HG02981 (cell line): ENCODE data around the gene SELENOO.
"Not testable (repeated sequence)": the region's sequence is repeated elsewhere in the genome, so short reads cannot be mapped to it uniquely, and the experiment has no call there.

Source experiments
- ATAC-seq: cut with Tn5 transposase; IDR thresholded peaks from one replicate; pipeline ENCODE4 v1.9.1; 2021; ENCODE audit warnings: mild to moderate bottlenecking, moderate library complexity; ENCODE audit not compliant: unreplicated experiment

Gene SELENOO

GRCh38 chr22:50198624-50199017, 2.2 kb upstream of the SELENOO start:
- no peak for ATAC-seq

GRCh38 chr22:50199251-50199721, 1.5 kb upstream of the SELENOO start:
- ATAC-seq = no peak

GRCh38 chr22:50199829-50200460, 866 bp upstream of the SELENOO start:
- ATAC-seq = no peak

- peak; percentile 26 for ATAC-seq
Measured at GRCh38 chr22:50201191-50202129, 649 bp downstream of the SELENOO start.

DNA sequence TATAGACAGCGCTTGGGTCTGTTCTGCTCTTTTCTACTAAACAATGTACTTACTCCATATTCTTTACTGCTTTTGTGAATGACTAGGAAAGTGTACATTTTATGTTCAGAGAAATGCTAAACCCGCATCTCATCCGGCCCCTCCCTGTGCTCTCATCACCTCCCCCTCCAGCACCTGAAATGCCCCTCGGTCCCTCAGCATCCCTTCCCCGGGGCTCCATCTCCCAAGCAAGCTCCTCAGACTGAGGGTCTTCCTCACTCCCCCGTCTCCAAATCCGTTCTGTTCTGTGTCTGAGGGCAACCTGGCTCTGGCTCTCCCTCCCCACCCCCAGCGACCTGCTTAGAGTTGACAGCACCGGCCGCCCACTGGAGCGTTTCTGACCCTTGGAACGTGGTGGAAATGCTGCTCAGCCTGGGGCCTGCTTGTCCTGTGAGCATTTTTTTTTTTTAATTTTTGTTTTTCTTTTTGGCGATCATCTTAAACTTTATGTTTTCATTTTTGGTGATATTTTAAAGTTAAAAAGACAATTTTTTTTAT, 1.4 kb downstream of the SELENOO start:
- ATAC-seq = no peak

DNA sequence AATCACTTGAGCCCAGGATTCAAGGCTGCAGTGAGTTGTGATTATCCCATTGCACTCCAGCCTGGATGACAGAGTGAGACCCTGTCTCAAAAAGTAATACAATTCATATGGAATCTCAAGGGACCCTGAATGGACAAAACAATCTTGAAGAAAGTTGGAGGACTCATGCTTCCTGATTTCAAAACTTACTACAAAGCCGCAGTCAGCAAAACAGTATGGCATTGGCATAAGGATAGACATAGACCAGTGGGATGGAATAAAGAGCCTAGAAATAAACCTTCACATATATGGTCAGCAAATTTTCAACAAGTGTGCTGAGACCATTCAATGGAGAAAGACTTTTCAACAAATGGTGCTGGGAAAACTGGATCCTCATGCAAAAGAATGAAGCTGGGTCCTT, 2.5 kb downstream of the SELENOO start:
- no peak for ATAC-seq

DNA sequence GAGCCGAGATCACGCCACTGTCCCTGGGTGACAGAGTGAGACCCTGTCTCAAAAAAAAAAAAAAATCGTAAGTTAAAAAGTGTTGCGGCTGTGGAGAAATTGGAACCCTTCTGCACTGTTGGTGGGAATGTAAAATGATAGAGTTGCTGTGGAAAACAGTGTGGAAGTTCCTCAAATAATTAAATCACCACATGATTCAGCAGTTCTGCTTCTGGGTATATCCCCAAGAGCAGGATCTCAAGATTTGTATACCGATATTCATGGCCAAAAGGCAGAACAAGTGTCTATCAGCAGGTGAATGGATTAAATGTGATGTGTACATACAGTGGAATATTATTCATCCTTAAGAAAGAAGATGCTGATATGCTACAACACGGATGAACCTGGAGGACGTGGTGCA, 3.8 kb downstream of the SELENOO start:
- no peak for ATAC-seq

- ATAC-seq = not testable (repeated sequence)
Measured at GRCh38 chr22:50204998-50205397, 4.2 kb downstream of the SELENOO start.

- no peak for ATAC-seq
Measured at GRCh38 chr22:50205781-50206569, 5.2 kb downstream of the SELENOO start.

DNA sequence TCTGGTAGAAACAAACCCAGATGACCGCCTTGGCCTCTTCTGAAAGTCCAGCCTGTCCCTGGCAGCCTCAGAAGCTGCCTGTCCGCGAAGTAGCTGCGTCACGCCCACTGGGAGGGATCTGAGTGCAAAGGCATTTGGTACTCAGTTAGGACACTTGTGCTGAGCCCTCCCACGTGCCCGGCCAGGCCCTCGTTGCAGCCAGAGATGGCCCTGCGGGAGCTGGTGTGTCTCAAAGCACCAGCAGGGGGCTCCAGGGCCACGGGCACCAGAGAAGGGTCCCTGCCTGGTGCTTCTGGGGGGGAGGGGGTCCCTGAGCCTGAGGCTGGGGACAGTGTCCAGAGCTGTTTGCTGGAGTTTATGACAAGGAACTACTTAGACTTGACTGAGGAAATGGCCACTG, 5.8 kb downstream of the SELENOO start:
- ATAC-seq = no peak

GRCh38 chr22:50207383-50208140, 6.8 kb downstream of the SELENOO start:
- no peak for ATAC-seq

DNA sequence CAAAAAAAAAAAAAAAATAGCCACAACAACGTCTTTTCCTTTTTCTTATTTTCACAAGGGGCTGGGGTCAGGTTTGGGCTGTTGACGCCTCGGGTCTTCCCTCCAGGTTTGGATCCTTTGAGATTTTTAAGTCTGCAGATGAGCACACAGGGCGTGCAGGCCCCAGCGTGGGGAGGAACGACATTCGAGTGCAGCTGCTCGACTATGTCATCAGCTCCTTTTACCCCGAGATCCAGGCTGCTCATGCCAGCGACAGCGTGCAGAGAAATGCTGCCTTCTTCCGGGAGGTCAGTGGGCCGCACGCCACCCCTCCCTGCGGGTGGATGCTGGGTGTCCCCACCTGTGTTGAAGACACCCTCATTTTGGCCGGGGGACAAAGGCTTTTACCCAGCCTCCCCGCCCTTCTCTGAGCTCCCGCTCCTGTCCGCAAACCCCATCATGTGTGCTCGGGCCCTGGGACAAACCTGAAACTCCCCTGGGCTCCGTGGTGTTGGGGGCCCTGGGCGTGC, 7.7 kb downstream of the SELENOO start:
- ATAC-seq = no peak

GRCh38 chr22:50208939-50209892, 8.4 kb downstream of the SELENOO start:
- ATAC-seq = no peak

DNA sequence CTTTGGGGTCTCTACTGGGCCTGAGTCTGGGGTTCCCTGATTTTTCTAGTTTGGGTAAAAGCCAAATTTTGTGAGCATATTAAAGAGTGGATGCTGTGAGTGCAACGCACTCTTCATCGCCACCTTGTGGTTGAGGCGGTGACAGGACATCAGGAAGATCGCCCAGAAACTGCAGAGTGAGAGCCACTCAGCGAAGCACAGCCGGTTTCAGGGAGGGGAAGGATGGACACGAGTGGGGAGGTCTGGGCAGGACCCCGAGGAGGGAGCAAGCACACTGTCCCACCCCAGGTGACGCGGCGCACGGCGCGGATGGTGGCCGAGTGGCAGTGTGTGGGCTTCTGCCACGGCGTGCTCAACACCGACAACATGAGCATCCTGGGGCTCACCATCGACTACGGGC, 9.1 kb downstream of the SELENOO start:
- ATAC-seq = no peak

- no peak for ATAC-seq
Measured at GRCh38 chr22:50210378-50211139, 9.7 kb downstream of the SELENOO start.

- no peak for ATAC-seq
Measured at GRCh38 chr22:50211147-50211546, 10.3 kb downstream of the SELENOO start.

- ATAC-seq = no peak
Measured at GRCh38 chr22:50213263-50213662, 12.5 kb downstream of the SELENOO start.
